HL-60 (cell line): ENCODE measurements around the gene TPGS1.

Experiments
- DNase-seq, 2 experiments: peaks; one replicate each; pipeline ENCODE4 v3.0.0-alpha.2; 2010 to 2020; ENCODE audit warnings: low read depth in 1 of 2, low spot score in 1 of 2
- H3K27ac ChIP-seq: fragments of 250-450 bp; sonication (Bioruptor Pico); replicated peaks from 2 replicates; pipeline ENCODE4 v1.5.1; 2020; ENCODE audit warnings: mild to moderate bottlenecking, moderate library complexity
- H3K27me3 ChIP-seq: fragments of 250-450 bp; sonication (Bioruptor Pico); 2 replicates; pipeline ENCODE4 v1.5.1; 2021; ENCODE audit warnings: mild to moderate bottlenecking, moderate library complexity; ENCODE audit not compliant: insufficient read depth, poor library complexity, severe bottlenecking
- H3K4me3 ChIP-seq: replicated peaks from 2 replicates; pipeline ENCODE4 v1.5.1; 2011; ENCODE audit warnings: mild to moderate bottlenecking, control low read depth, low read length; ENCODE audit not compliant: insufficient read depth
- GABPA ChIP-seq: IDR thresholded peaks from 2 replicates; pipeline ENCODE4 v1.6.1; 2012; ENCODE audit warnings: low read depth
- POLR2AphosphoS5 ChIP-seq: IDR thresholded peaks from 2 replicates; pipeline ENCODE4 v1.6.1; 2012; ENCODE audit warnings: low read depth
- REST ChIP-seq: IDR thresholded peaks from 2 replicates; pipeline ENCODE4 v1.6.1; 2012; ENCODE audit warnings: low read depth; ENCODE audit not compliant: insufficient replicate concordance
- SPI1 ChIP-seq: IDR thresholded peaks from 2 replicates; pipeline ENCODE4 v1.6.1; 2012; ENCODE audit warnings: low read depth, mild to moderate bottlenecking, borderline replicate concordance
- TF ChIP-seq, protein P1 (sequence below): IDR thresholded peaks from one replicate; pipeline ENCODE4 v1.5.1; 2011; ENCODE audit warnings: low read length, control low read depth, inconsistent platforms; ENCODE audit not compliant: insufficient read depth

The TPGS1 gene

GRCh38 chr19:535017-535835 lies 27.9 kb downstream of the TPGS1 start:
- DNase-seq: no peak
- TF ChIP-seq POLR2AphosphoS5: no peak
- TF ChIP-seq REST: no peak
- no peak for TF ChIP-seq SPI1
- no peaks in the 10 kb centered on the region for H3K27me3 ChIP-seq
- H3K4me3 ChIP-seq: no peak overlapping the region
- H3K27ac ChIP-seq: no peak overlapping the region

GRCh38 chr19:536031-536880 lies 29.0 kb downstream of the TPGS1 start:
- H3K27me3 ChIP-seq: no peaks in the 10 kb centered on the region
- H3K4me3 ChIP-seq: no peak overlapping the region
- DNase-seq: no peak
- TF ChIP-seq, protein P1, sequence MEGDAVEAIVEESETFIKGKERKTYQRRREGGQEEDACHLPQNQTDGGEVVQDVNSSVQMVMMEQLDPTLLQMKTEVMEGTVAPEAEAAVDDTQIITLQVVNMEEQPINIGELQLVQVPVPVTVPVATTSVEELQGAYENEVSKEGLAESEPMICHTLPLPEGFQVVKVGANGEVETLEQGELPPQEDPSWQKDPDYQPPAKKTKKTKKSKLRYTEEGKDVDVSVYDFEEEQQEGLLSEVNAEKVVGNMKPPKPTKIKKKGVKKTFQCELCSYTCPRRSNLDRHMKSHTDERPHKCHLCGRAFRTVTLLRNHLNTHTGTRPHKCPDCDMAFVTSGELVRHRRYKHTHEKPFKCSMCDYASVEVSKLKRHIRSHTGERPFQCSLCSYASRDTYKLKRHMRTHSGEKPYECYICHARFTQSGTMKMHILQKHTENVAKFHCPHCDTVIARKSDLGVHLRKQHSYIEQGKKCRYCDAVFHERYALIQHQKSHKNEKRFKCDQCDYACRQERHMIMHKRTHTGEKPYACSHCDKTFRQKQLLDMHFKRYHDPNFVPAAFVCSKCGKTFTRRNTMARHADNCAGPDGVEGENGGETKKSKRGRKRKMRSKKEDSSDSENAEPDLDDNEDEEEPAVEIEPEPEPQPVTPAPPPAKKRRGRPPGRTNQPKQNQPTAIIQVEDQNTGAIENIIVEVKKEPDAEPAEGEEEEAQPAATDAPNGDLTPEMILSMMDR: no peak
- no peak for TF ChIP-seq POLR2AphosphoS5
- no peak overlapping the region for H3K27ac ChIP-seq

DNA sequence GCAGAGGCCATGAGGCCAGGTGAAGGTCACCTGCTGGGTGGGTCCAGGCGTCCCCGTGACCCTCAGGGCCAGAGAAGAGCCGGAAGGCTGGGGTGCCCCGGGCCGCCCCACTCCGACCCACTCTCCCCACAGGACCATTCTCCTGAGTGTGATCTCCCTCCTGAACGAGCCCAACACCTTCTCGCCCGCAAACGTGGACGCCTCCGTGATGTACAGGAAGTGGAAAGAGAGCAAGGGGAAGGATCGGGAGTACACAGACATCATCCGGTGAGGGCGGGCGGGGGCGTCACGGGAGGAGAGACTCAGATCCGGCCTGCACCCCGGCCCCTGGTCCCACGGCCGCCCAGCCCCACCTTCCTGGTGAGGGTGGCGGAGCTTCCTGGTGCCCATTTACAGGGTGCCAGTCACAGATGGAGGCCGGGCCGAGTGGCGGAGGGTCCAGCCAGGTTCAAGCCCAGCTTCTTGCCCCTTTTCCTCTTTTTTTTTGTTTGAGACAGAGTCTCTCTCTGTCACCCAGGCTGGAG lies 29.6 kb downstream of the TPGS1 start:
- no peak overlapping the region for H3K4me3 ChIP-seq
- DNase-seq: no peak
- no peaks in the 10 kb centered on the region for H3K27me3 ChIP-seq
- TF ChIP-seq REST: no peak
- TF ChIP-seq GABPA: no peak
- TF ChIP-seq, protein P1: no peak
- TF ChIP-seq SPI1: no peak
- no peak for TF ChIP-seq POLR2AphosphoS5
- no peak overlapping the region for H3K27ac ChIP-seq

- no peak for DNase-seq
- no peak for TF ChIP-seq POLR2AphosphoS5
- no peak for TF ChIP-seq REST
- no peak for TF ChIP-seq GABPA
- TF ChIP-seq SPI1: no peak
- TF ChIP-seq, protein P1: no peak
- H3K27me3 ChIP-seq: no peaks in the 10 kb centered on the region
- H3K27ac ChIP-seq: no peak overlapping the region
- H3K4me3 ChIP-seq: no peak overlapping the region
These were observed 31.5 kb downstream of the TPGS1 start for GRCh38 chr19:538641-539428.
